Psoas muscle (tissue), 8 donors: ENCODE results near the gene ASB18. TPM values are rescaled to one million over a fixed set of nuclear protein-coding genes. Genes with fewer than 3 reads are reported as not detected.

Experiments
- ATAC-seq, 4 donors: fragments of 200-7000 bp; cut with Tn5 transposase; one replicate each; pipeline ENCODE4 v1.9.1; 2020; ENCODE audit warnings: moderate library complexity in 3 of 4, mild to moderate bottlenecking in 2 of 4
- DNase-seq, 2 donors: peaks; one replicate each; pipeline ENCODE4 v3.0.0-alpha.2; 2020
- H3K27ac ChIP-seq: fragments of 200-600 bp; one replicate; pipeline ENCODE4 v1.8.0; 2022
- H3K27me3 ChIP-seq, 3 donors: fragments of 200-600 bp in 1 of 3; one replicate each; pipeline versions ENCODE4 v1.6.1 to v1.8.0; 2013 to 2022; ENCODE audit warnings: low read length in 2 of 3, mild to moderate bottlenecking in 2 of 3, moderate library complexity in 1 of 3; ENCODE audit not compliant: insufficient read depth in 3 of 3
- H3K36me3 ChIP-seq, 2 donors: fragments of 200-600 bp in 1 of 2; one replicate each; pipeline versions ENCODE4 v1.6.1 to v1.8.0; 2013 to 2022; ENCODE audit warnings: low read depth in 1 of 2, mild to moderate bottlenecking in 1 of 2, moderate library complexity in 1 of 2; ENCODE audit not compliant: insufficient read depth in 1 of 2
- H3K4me1 ChIP-seq: fragments of 200-600 bp; one replicate; pipeline ENCODE4 v1.8.0; 2022
- H3K4me3 ChIP-seq: fragments of 200-600 bp; one replicate; pipeline ENCODE4 v1.8.0; 2022; ENCODE audit warnings: mild to moderate bottlenecking
- H3K9me3 ChIP-seq: fragments of 200-600 bp; one replicate; pipeline ENCODE4 v1.8.0; 2022
- CTCF ChIP-seq: fragments of 200-600 bp; IDR thresholded peaks from one replicate; pipeline ENCODE4 v1.8.0; 2022; ENCODE audit warnings: antibody characterized with exemption
- WGBS, 3 donors: extraction: QIAGEN DNeasy Blood & Tissue Kit; methylation state at CpG; one replicate each; pipeline versions ENCODE4 v1.1.6 to v1.1.7; 2013; 5-methylcytosine and 5-hydroxymethylcytosine counted together
- intact Hi-C, 2 donors: fragments of 100-400 bp; cut with DNase I; formaldehyde crosslinking; loops; one replicate each; pipeline versions ENCODE4 v1.11.0 to v1.14.2; 2022
- polyA plus RNA-seq, 3 donors: library from polyadenylated mRNA; stranded (reverse); fragments of 200-250 nt; gene quantifications; one replicate each; pipeline ENCODE4 v1.2.3, GENCODE V29; 2013
- total RNA-seq, 4 donors: library from RNA; stranded (reverse); fragmentation: NEBNext Ultra II Directional in 2 of 4; extraction: Animal tissue kit (Norgen Biotek cat#: 25700) in 2 of 4; gene quantifications; one replicate each; pipeline versions ENCODE4 v1.2.1 to v1.2.4, GENCODE V29; 2021 to 2023
- donor health status: healthy with polysubstance abuse.
- donor health status: DM: no; HTN: no; CAD: no; lungs with moderate emphysema.
- donor health status: Bipolar disorder and iron deficiency.
- donor health status: healthy.
- donor health status: DM: yes; HTN: yes; CAD: no.
- donor health status: DM: no; HTN: no; CAD: no.
- donor health status: DM: no; HTN: no; CAD: no.
- donor health status: DM: yes; HTN: yes; CAD: no.

Gene ASB18
- total and polyA plus RNA-seq, 7 donors = 0.04 to 9.3 (median 1.1) TPM

- Histone ChIP-seq H3K27me3 (peaks cover 0 to 24% (median 5%) of the 10 kb centered on the region in 3 donors), H3K9me3 (peaks cover 11% of the 10 kb centered on the region), H3K36me3 (no peaks in the 10 kb centered on the region), H3K27ac (no peak overlapping the region), H3K4me1 (no peaks in the 10 kb centered on the region), H3K4me3 (no peak overlapping the region)
- no peak for TF ChIP-seq CTCF
- ATAC-seq (no peak), DNase-seq (no peak)
- WGBS, 3 donors = 90 to 92% (median 92%) methylated on average over 16 of the region's 16 CpGs
- intact Hi-C loops = no loop called here
These were observed 107.9 kb downstream of the ASB18 start for GRCh38 chr2:236156095-236156859.

GRCh38 chr2:236155406-236155805 is 108.8 kb downstream of the ASB18 start:
- intact Hi-C loops = no loop called here
- TF ChIP-seq CTCF = no peak
- ATAC-seq (no peak), DNase-seq (no peak)
- Histone ChIP-seq H3K27ac (no peak overlapping the region), H3K4me1 (no peaks in the 10 kb centered on the region), H3K4me3 (no peak overlapping the region), H3K27me3 (peaks cover 0 to 15% (median 5%) of the 10 kb centered on the region in 3 donors), H3K36me3 (no peaks in the 10 kb centered on the region), H3K9me3 (peaks cover 11% of the 10 kb centered on the region)
- WGBS, 3 donors = 66% methylated on average over 3 of the region's 3 CpGs

- intact Hi-C loops = no loop called here
These were observed 117.8 kb downstream of the ASB18 start for GRCh38 chr2:236146436-236146835.

GRCh38 chr2:236143811-236144210 is 120.4 kb downstream of the ASB18 start:
- ATAC-seq (no peak), DNase-seq (no peak)
- H3K27me3 ChIP-seq = peaks cover 0 to 27% (median 11%) of the 10 kb centered on the region in 3 donors
- WGBS, 3 donors = 89 to 96% (median 95%) methylated on average over 10 of the region's 10 CpGs
- no peaks in the 10 kb centered on the region for H3K4me1 ChIP-seq
- H3K36me3 ChIP-seq = no peaks in the 10 kb centered on the region
- no peak overlapping the region for H3K4me3 ChIP-seq
- intact Hi-C loops = no loop called here
- no peak overlapping the region for H3K27ac ChIP-seq
- no peaks in the 10 kb centered on the region for H3K9me3 ChIP-seq
- TF ChIP-seq CTCF = no peak

More at GRCh38 chr2:236146436-236146835, 117.8 kb downstream of the ASB18 start:
- H3K27me3 ChIP-seq = peaks cover 0 to 16% (median 8%) of the 10 kb centered on the region in 3 donors
- H3K4me3 ChIP-seq = no peak overlapping the region
- no peak for TF ChIP-seq CTCF
- DNase-seq = no peak
- H3K27ac ChIP-seq = no peak overlapping the region
- H3K36me3 ChIP-seq = no peaks in the 10 kb centered on the region
- H3K9me3 ChIP-seq = no peaks in the 10 kb centered on the region
- 92 to 94% (median 94%) methylated on average over 7 of the region's 7 CpGs for WGBS, 3 donors
- ATAC-seq = no peak
- no peaks in the 10 kb centered on the region for H3K4me1 ChIP-seq

Other genes with a start within 250 kb of the ASB18 start
- not detected for gene GBX2, start 96.0 kb downstream of the ASB18 start, total RNA-seq
- gene GBX2, start 96.0 kb downstream of the ASB18 start, polyA plus RNA-seq = not detected